Panc1 (cell line): Measurements from ENCODE around the gene IFFO2. TPM values are rescaled to one million over a fixed set of nuclear protein-coding genes. Genes with fewer than 3 reads are reported as not detected.

ENCODE experiments used
- ATAC-seq: fragments of 200-7000 bp; cut with Tn5 transposase; 2 replicates; pipeline ENCODE4 v1.9.1; 2020; ENCODE audit warnings: mild to moderate bottlenecking, moderate library complexity
- BruUV-seq: library from RNA; stranded (reverse); fragments of 400-500 nt; replicated peaks from 2 replicates; lab custom pipeline; 2021; lab: Mats Ljungman, UMichigan
- CTCF ChIA-PET: fragments of 300-600 bp; sonication (Branson Sonifier 250); formaldehyde crosslinking; loops from one replicate; lab custom pipeline; 2022; ENCODE audit warnings: antibody characterized with exemption; lab: Charles Lee
- POLR2A ChIA-PET: fragments of 300-600 bp; sonication (Branson Sonifier 250); formaldehyde crosslinking; loops from one replicate; lab custom pipeline; 2022; ENCODE audit warnings: antibody characterized with exemption; lab: Charles Lee
- DNase-seq: peaks from one replicate; pipeline ENCODE4 v3.0.0-alpha.2; 2010; ENCODE audit warnings: low read depth, low spot score
- H3K27ac ChIP-seq: 2 replicates; pipeline ENCODE4 v1.5.1; 2011; ENCODE audit warnings: mild to moderate bottlenecking, low read length, inconsistent platforms
- H3K27me3 ChIP-seq: fragments of 200-500 bp; sonication (Bioruptor generic); 2 replicates; pipeline ENCODE4 v1.6.0; 2014; ENCODE audit warnings: low read length, inconsistent platforms; ENCODE audit not compliant: control insufficient read depth, insufficient read depth
- H3K36me3 ChIP-seq: fragments of 200-500 bp; sonication (Bioruptor generic); 2 replicates; pipeline ENCODE4 v1.5.1; 2014; ENCODE audit warnings: inconsistent platforms, mild to moderate bottlenecking, low read length, moderate library complexity; ENCODE audit not compliant: control insufficient read depth, insufficient read depth
- H3K4me1 ChIP-seq: 2 replicates; pipeline ENCODE4 v1.5.1; 2011; ENCODE audit warnings: inconsistent platforms, mild to moderate bottlenecking, low read length, moderate library complexity; ENCODE audit not compliant: control insufficient read depth, insufficient read depth
- H3K4me3 ChIP-seq, 2 experiments: 2 replicates each; pipeline ENCODE4 v1.5.1; 2011 to 2012; ENCODE audit warnings: low read depth in 2 of 2, low read length in 2 of 2, mild to moderate bottlenecking in 2 of 2, inconsistent platforms in 1 of 2, moderate library complexity in 1 of 2
- H3K9me3 ChIP-seq: fragments of 200-500 bp; sonication (Bioruptor generic); 2 replicates; pipeline ENCODE4 v1.5.1; 2014; ENCODE audit warnings: low read depth, mild to moderate bottlenecking, inconsistent platforms, low read length, moderate library complexity; ENCODE audit not compliant: control insufficient read depth, insufficient read depth
- SIN3A ChIP-seq: IDR thresholded peaks from 2 replicates; pipeline ENCODE4 v1.6.1; 2012; ENCODE audit warnings: low read depth, mild to moderate bottlenecking, low read length, moderate library complexity, borderline replicate concordance; ENCODE audit not compliant: insufficient read depth
- TCF7L2 ChIP-seq: IDR thresholded peaks from 2 replicates; pipeline ENCODE4 v1.6.1; 2011; ENCODE audit warnings: mild to moderate bottlenecking, low read depth, low read length, inconsistent platforms
- in situ Hi-C: cut with HindIII; loops from 2 replicates; pipeline ENCODE4 v1.10.0; 2016; ENCODE audit warnings: low sequenced_read_pairs, low pct_unique_long_range_greater_than_20kb
- intact Hi-C: fragments of 100-400 bp; cut with micrococcal nuclease; formaldehyde crosslinking; loops from one replicate; pipeline ENCODE4 v1.10.0; 2022; ENCODE audit not compliant: unreplicated experiment
- total RNA-seq: library from RNA; stranded (reverse); gene quantifications from one replicate; pipeline ENCODE4 v1.2.1, GENCODE V29; 2021; ENCODE audit not compliant: unreplicated experiment
- TF ChIP-seq, protein P1 (sequence below), 2 experiments: IDR thresholded peaks; 2 replicates each; pipeline ENCODE4 v1.6.1; 2011 to 2012; ENCODE audit warnings: low read depth in 2 of 2, control low read depth in 1 of 2, low read length in 1 of 2, mild to moderate bottlenecking in 1 of 2, moderate library complexity in 1 of 2; ENCODE audit not compliant: insufficient read depth in 1 of 2
- TF ChIP-seq, protein P2 (sequence below): fragments of 450-650 bp; IDR thresholded peaks from 2 replicates; pipeline ENCODE4 v1.5.1; 2017; ENCODE audit warnings: mild to moderate bottlenecking

IFFO2 gene
- total RNA-seq, 1 experiment from 2014 or later, result 59.4 TPM

DNA sequence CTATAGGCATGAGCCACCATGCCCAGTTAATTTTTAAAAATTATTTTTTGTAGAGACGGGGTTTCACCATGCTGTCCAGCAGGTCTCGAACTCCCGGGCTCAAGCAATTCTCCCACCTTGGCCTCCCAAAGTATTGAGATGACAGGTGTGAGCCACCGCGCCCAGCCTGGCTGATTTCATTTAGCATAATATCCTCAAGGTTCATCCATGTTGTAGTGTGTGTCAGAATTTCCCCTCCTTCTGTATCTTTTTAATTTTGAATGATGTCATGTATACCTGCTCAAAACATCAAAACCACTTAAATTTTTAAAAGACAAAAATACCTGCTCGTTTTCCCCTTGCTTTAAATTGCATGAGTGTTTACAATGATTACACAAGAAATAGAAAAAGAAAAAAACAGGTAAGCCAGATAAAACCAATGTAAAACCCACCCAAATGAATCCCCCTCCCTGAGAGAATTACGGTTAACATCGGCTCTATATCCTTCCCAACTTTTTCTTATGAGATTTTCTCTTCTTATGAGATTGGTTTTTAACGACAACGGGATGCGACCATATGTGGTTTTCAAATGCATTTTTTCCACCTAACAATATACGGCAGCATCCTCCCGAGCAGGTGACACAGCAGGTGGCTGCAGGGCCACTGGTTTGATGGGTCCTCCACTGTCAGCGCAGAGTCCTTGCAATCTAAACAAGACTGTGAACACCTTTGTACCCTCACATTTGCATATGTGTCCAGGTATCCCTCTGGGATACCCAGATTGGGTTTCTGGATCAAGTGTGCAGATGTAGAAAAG is 22.1 kb downstream of the IFFO2 start:
- in situ Hi-C loops, result no loop called here
- POLR2A ChIA-PET, result no interaction called here

DNA sequence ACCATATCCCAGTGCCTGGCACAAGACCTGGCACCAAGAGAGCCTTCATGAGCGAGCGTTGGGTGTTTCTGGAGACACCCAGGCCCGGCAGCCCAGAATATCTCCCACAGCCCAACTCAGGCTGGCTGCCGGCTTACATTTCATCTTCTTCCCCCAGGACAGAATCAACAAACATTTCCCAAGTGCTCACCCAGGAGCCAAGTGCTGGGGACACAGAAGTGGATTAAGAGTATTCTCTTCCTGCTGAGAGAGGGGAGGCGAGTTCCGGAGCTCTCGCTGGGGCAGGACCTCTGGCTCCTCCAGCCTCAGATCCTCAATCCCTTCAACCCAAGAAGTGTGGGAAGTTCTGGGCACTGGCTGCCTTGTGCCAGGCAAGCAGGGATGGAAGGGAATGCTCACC is 23.6 kb downstream of the IFFO2 start:
- peak overlapping the region; percentile 85 for H3K27ac ChIP-seq
- CTCF ChIA-PET, result no interaction called here
- H3K4me1 ChIP-seq, result peaks cover 99% of the 10 kb centered on the region
- TF ChIP-seq TCF7L2 (0 out of 2 replicates have a peak, but pooled peaks have one; percentile 20), SIN3A (no peak)
- TF ChIP-seq, protein P1, sequence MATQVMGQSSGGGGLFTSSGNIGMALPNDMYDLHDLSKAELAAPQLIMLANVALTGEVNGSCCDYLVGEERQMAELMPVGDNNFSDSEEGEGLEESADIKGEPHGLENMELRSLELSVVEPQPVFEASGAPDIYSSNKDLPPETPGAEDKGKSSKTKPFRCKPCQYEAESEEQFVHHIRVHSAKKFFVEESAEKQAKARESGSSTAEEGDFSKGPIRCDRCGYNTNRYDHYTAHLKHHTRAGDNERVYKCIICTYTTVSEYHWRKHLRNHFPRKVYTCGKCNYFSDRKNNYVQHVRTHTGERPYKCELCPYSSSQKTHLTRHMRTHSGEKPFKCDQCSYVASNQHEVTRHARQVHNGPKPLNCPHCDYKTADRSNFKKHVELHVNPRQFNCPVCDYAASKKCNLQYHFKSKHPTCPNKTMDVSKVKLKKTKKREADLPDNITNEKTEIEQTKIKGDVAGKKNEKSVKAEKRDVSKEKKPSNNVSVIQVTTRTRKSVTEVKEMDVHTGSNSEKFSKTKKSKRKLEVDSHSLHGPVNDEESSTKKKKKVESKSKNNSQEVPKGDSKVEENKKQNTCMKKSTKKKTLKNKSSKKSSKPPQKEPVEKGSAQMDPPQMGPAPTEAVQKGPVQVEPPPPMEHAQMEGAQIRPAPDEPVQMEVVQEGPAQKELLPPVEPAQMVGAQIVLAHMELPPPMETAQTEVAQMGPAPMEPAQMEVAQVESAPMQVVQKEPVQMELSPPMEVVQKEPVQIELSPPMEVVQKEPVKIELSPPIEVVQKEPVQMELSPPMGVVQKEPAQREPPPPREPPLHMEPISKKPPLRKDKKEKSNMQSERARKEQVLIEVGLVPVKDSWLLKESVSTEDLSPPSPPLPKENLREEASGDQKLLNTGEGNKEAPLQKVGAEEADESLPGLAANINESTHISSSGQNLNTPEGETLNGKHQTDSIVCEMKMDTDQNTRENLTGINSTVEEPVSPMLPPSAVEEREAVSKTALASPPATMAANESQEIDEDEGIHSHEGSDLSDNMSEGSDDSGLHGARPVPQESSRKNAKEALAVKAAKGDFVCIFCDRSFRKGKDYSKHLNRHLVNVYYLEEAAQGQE (IDR thresholded peaks at IDR 0.05; ENCODE audit: insufficient read depth in 1 of 2, low read depth in 2 of 2, low read length in 1 of 2), result no peak
- TF ChIP-seq, protein P2, sequence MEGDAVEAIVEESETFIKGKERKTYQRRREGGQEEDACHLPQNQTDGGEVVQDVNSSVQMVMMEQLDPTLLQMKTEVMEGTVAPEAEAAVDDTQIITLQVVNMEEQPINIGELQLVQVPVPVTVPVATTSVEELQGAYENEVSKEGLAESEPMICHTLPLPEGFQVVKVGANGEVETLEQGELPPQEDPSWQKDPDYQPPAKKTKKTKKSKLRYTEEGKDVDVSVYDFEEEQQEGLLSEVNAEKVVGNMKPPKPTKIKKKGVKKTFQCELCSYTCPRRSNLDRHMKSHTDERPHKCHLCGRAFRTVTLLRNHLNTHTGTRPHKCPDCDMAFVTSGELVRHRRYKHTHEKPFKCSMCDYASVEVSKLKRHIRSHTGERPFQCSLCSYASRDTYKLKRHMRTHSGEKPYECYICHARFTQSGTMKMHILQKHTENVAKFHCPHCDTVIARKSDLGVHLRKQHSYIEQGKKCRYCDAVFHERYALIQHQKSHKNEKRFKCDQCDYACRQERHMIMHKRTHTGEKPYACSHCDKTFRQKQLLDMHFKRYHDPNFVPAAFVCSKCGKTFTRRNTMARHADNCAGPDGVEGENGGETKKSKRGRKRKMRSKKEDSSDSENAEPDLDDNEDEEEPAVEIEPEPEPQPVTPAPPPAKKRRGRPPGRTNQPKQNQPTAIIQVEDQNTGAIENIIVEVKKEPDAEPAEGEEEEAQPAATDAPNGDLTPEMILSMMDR, result no peak
- BruUV-seq, result no TSS peak
- ATAC-seq (peak; percentile 17; the same call in 1 of the 2 replicates), DNase-seq (no peak)
- no peaks in the 10 kb centered on the region for H3K36me3 ChIP-seq
- in situ Hi-C loops, result no loop called here
- POLR2A ChIA-PET, result no interaction called here
- H3K4me3 ChIP-seq, result peak overlapping the region in 1 of 2 experiments; percentile 26; a peak in 2 of 4 replicates
- intact Hi-C loops, result no loop called here
- no peaks in the 10 kb centered on the region for H3K9me3 ChIP-seq
- H3K27me3 ChIP-seq, result no peaks in the 10 kb centered on the region

More for the DNA sequence above, 22.1 kb downstream of the IFFO2 start:
- CTCF ChIA-PET, result no interaction called here
- no peaks in the 10 kb centered on the region for H3K36me3 ChIP-seq
- no TSS peak for BruUV-seq
- H3K9me3 ChIP-seq, result no peaks in the 10 kb centered on the region
- intact Hi-C loops, result no loop called here
- no peak for ATAC-seq
- no peak overlapping the region for H3K27ac ChIP-seq
- H3K4me1 ChIP-seq, result peaks cover 99% of the 10 kb centered on the region
- no peaks in the 10 kb centered on the region for H3K27me3 ChIP-seq
- no peak for DNase-seq
- H3K4me3 ChIP-seq, result no peak overlapping the region
- TF ChIP-seq, protein P1 (IDR thresholded peaks at IDR 0.05; ENCODE audit: insufficient read depth in 1 of 2, low read depth in 2 of 2, low read length in 1 of 2), result no peak
- TF ChIP-seq TCF7L2, result no peak
